ENCODE measurements around the gene OTX1. TPM values are rescaled to one million over a fixed set of nuclear protein-coding genes. Genes with fewer than 3 reads are reported as not detected.

The OTX1 gene
- total and polyA plus RNA-seq, 9 of the 15 experiments (the other 6 are each of a cell fraction or from before 2014, with no cell fraction given): 0.18 to 7.1 (median 0.58) TPM

GRCh38 chr2:63049970-63050333 lies 678 bp upstream of the OTX1 start (continued):
- TF ChIP-seq ZNF592 (IDR thresholded peaks at IDR 0.05): 0 out of 2 replicates have a peak, but pooled peaks have one; percentile 44
- no peak for TF ChIP-seq RBM25 (IDR thresholded peaks at IDR 0.05; ENCODE audit: low read depth, low read length, severe bottlenecking)
- TF ChIP-seq KDM5B (IDR thresholded peaks at IDR 0.05; ENCODE audit: insufficient replicate concordance, low read depth, low read length): no peak
- TF ChIP-seq HNRNPLL (IDR thresholded peaks at IDR 0.05; ENCODE audit: low read depth, low read length, poor library complexity, severe bottlenecking): no peak
- TF ChIP-seq NRF1 (conservative IDR thresholded peaks at IDR 0.05 in 1 of 2, IDR thresholded peaks at IDR 0.05 in 1 of 2): peak in 1 of 2 experiments; percentile 58; a peak in 1 of 4 replicates
- no peak for TF ChIP-seq SMAD1 (IDR thresholded peaks at IDR 0.05; ENCODE audit: low read depth, low read length, partially characterized antibody)
- TF ChIP-seq ZNF75A (CRISPR knock-in tag; IDR thresholded peaks at IDR 0.05): no peak
- no peak for TF ChIP-seq SMAD3 (CRISPR knock-in tag; conservative IDR thresholded peaks at IDR 0.05)
- TF ChIP-seq E2F6 (IDR thresholded peaks at IDR 0.05; ENCODE audit: borderline replicate concordance in 1 of 2, extremely low read depth in 1 of 2, insufficient read depth in 1 of 2, insufficient read length in 1 of 2, low read depth in 1 of 2, low read length in 1 of 2, poor library complexity in 1 of 2, severe bottlenecking in 1 of 2): peak; percentile 81 to 97
- TF ChIP-seq STAG1 (CRISPR knock-in tag; IDR thresholded peaks at IDR 0.05; ENCODE audit: borderline replicate concordance): no peak
- no peak for TF ChIP-seq HNRNPL (IDR thresholded peaks at IDR 0.05; ENCODE audit: low read depth, low read length)
- no peak for TF ChIP-seq ZNF24 (IDR thresholded peaks at IDR 0.05)
- TF ChIP-seq TEAD1 (CRISPR knock-in tag; IDR thresholded peaks at IDR 0.05): peak in 1 of 2 experiments; percentile 34; a peak in 1 of 4 replicates
- TF ChIP-seq ZNF511 (CRISPR knock-in tag; IDR thresholded peaks at IDR 0.05): peak; percentile 44; the same call in 1 of the 2 replicates
- TF ChIP-seq ARID4B (CRISPR knock-in tag; IDR thresholded peaks at IDR 0.05): 0 out of 2 replicates have a peak, but pooled peaks have one; percentile 28
- TF ChIP-seq DLX4 (CRISPR knock-in tag; IDR thresholded peaks at IDR 0.05): no peak
